SIG-M5 treated with dmso at 0.1 percent for 504 hours (cell line): ENCODE measurements around the gene TNIP1.

Source experiments
- DNase-seq: peaks from one replicate; lab custom pipeline; 2025; ENCODE audit not compliant: unreplicated experiment; lab: John Stamatoyannopoulos, UW

TNIP1 gene, protein sequence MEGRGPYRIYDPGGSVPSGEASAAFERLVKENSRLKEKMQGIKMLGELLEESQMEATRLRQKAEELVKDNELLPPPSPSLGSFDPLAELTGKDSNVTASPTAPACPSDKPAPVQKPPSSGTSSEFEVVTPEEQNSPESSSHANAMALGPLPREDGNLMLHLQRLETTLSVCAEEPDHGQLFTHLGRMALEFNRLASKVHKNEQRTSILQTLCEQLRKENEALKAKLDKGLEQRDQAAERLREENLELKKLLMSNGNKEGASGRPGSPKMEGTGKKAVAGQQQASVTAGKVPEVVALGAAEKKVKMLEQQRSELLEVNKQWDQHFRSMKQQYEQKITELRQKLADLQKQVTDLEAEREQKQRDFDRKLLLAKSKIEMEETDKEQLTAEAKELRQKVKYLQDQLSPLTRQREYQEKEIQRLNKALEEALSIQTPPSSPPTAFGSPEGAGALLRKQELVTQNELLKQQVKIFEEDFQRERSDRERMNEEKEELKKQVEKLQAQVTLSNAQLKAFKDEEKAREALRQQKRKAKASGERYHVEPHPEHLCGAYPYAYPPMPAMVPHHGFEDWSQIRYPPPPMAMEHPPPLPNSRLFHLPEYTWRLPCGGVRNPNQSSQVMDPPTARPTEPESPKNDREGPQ

GRCh38 chr5:151080613-151081430 is at the start of gene TNIP1:
Gene TNIP1 (minus strand): TSS chr5:151081034. CDS start chr5:151065095, 15,939 bp downstream.
- peak; percentile 88 for DNase-seq

DNA sequence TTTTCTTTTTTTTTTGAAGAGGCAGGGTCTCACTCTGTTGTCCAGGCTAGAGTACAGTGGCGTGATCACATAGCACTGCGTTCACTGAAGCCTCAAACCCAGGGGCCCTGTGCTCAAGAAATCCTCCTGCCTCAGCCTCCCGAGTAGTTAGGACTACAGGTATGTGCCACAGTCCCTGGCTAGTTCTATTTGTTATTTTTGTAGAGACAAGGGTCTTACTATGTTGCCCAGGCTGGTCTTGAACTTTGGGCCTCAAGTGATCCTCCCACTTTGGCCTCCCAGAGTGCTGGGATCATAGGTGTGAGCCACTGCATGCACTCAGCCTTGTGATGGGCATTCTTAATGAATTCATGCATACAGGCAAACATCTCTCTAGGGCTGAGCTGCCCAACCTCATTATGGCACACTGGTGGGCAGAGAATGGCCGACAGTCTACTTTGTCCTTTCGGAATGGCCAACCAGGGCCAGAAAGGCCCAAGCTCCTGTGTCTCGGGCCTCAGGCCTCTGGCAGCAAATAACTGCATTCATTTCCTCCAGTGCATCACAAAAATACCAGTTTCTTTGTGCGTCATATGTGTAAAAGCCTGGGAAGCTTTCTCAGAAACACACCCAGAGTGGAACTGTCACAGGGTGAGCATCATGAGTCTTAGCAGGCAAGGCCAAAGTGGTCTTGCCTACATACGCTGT is 49.5 kb upstream of the TNIP1 start:
- no peak for DNase-seq

DNA sequence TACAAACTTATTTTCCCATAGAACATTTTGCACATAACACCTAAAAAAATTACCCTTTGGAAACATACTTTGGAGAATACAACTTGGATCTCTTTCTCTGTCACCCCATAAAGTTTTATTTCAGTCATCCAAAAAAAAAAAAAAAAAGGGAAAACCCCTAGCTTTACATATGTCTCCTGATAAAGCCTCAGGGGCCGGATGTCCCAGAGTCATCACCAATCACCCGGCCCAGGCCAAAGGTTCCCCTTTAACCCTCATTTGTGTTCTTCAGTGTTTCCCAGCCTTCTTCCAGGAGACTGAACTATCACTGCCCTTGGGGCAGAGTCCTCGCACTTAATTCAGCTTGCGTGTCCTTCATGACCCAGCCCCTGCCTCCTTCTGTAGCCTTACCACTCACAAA is 48.0 kb upstream of the TNIP1 start:
- DNase-seq = no peak

- DNase-seq = no peak
Measured at GRCh38 chr5:151127926-151128325, 47.1 kb upstream of the TNIP1 start.

GRCh38 chr5:151126199-151126645 is 45.4 kb upstream of the TNIP1 start:
- DNase-seq = peak; percentile 55

DNA sequence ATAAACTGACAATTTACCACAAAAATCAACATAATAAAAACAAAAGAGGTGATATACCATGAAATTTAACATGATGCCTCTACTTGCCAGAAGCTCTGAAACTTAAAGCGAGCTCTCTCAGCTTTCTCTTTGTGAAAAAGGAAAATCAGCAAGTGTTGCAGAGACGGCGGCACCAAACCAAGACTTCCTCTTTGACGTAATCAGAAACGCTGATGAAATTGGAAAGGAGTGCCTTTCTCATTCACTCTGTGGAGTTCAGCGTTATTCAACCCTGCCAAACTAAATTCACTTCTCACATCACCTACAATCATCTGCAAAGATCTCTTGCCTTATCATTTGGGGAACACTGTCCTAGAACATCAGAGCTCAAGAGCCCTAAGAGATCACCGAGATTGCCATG is 44.6 kb upstream of the TNIP1 start:
- peak; percentile 44 for DNase-seq

DNA sequence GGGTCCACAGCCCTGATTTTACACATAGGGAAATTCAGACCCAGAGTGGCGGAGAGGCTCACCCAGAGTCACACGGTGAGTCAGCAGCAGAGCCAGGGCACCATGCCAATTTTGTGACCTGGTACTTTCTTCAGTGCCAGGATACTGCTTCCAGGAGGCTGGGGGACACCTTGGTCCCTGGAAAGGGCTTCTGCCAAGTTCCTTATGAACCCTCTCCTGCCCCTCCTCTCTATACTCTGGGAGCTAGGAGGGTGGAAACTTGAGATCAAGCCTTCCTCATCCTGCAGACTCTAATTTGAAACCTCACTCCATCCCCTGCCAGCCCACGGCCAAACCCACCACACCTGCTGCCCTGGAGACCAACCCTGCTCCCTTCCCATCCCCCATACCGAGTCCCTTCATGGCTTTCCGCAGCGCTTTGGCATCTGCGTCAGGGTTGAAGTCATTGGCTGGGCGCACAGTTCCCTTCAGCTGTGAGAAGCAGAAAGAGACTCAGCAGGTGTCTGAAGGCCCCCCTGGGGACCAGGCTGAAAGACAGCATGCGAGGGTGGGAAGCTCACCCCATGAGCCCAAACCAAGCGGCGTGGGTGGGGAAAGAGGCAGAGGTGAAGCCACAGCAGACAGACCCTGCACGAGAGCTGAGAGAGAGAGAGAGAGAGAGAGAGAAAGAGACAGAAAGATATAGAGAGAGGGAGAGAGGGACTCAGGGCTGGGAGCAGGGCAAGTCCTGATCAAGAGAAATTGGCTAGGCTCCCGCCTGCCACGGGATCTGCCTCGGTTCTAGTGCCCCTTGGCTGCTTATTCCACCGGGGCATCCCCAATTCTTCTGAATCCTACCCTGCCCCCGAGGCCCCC is 43.3 kb upstream of the TNIP1 start:
- DNase-seq = no peak

GRCh38 chr5:151122828-151123227 is 42.0 kb upstream of the TNIP1 start:
- DNase-seq = no peak

DNA sequence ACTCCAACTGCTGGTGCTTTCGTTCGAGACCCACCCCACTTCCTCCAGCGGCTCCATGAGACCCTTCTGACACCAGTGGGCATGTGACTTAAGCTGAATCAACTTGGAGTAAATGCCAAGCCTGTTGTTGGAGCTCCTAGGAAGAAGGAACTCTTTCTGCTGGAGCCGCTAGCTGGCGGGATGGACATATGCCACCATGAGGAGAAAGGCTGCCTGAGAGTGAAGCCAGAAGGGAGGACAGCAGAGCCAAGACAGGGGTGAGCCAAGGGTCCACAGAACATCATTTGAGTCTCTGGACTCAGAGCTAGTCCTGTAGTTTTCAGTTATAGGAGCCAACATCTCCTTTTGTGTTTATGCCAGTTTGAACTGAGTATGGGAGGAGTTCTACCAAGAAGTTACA is 40.8 kb upstream of the TNIP1 start:
- no peak for DNase-seq

DNA sequence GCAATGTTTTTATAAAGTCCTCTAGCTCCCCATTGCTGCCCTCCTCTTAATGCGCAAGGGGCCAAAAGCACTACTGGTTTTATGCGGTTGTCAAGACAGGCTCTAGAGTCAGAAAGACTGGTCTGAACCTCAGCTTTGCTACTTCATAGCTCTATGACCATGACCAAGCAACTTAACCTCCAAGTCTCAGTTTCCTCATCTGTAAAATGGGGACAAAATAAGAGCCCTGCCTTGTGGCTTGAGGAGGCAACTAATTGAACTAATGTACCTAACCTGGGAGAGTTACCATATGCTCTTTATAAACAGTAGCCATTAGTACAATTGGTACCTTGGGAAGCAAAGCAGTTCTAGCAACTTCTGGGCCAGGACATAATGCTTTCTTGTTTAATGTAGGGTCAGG is 40.3 kb upstream of the TNIP1 start:
- DNase-seq = no peak

DNA sequence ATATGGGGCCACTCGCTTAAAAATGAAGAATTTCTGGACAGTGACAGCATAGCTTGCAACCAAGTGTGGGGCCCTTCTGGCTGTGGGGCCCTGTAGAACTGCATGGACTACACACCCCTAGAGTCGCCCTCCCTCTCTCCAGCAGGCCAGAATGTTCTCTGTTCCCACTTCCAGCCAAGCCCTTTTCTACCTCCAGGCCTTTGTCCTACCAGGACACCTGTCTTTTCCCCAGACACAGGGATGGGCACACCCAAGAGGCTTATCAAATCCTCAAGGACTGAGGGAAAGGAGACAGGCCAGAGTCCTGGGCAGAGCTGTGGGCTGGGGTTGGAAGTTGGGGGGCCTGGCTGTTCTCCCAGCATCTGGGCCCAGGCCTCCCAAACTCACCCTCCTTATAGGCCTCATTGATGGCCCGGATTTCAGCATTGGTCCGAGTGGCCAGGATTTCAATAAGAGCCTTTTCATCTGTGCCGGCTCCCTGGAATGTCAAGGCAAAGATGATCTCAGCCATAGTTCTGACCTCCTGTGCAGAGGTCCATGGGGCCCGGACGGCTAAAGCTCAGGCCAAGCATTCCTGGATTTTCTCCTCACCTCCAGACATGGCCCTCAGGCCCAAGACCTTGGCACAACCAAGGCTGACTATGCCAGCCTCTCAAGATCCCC is 38.2 kb upstream of the TNIP1 start:
- no peak for DNase-seq

DNA sequence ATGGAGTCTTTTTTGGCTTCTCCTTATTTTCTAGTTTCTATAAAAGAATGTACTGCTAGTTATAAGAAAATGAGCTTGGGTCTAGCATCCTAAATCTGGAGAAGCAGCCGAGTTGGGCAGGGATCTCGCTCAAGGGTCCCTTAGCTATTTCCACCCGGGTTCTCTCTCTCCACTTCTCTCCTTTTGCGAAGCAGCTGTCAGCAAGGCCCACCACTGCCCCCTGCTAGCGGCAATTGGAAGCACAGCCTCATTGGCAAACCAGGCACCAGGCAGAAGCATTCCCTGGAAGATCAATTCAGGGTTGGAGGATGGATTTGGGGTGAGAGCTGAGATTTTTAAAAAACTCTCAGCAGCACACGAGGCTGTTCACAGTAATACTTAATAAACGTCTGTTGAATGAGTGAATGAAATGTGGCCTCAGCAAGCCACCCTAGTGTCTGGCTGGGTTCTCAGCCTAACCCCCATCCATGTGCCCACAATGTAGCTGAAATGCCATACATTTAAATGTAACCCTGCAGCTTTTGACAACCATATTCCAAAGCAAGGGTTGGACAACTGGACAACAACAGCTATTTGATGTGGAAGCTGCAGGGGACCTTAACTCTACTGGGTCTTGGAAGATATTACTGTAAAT is 34.6 kb upstream of the TNIP1 start:
- peak; percentile 65 for DNase-seq

- DNase-seq = no peak
Measured at GRCh38 chr5:151113651-151114050, 32.8 kb upstream of the TNIP1 start.

DNA sequence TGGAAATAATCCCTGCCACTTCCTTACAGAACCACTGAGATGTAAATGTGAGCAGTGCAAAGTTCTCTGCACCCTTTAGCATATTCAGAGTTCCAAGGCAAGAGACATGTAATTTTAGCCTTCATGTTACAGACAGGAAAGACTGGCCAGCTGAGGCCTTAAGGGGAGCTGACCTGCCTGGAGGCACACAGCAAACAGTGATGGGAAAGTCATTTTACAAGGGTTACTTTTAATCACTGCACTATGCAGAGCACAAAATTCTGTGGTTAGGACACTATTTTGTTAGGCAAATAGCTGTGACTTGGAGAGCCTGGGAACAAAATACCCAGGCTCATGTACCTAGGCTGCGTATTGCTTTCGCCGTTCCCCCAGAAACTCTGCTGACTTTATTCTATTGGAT is 30.2 kb upstream of the TNIP1 start:
- no peak for DNase-seq

DNA sequence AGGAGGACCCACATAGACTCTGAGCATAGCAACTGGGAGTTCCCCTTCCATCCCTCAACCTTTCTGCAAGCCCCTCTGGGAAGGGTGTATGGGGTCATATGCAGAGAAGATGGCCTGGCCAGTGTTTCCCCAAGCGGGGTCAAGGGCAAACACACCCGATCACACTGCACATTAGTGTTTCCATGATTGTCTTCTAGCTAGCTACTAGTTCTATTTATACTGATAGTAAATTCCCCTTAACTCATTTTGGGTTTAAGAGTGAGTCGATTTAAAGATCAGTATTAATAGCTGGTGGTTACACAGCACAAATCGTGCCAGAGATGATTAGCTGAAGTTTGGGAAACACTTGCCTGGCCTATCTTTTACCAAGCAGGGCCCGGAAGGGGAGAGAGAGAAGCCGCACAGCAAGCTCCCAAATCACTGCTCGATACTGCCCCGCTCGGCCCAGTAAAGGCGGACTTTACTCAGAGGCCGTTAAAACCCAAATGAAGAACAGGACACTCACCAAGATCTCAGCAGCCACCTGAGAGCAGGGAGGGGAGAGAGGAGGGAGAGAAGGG is 29.4 kb upstream of the TNIP1 start:
- DNase-seq = no peak

- no peak for DNase-seq
Measured at GRCh38 chr5:151108566-151108965, 27.7 kb upstream of the TNIP1 start.

DNA sequence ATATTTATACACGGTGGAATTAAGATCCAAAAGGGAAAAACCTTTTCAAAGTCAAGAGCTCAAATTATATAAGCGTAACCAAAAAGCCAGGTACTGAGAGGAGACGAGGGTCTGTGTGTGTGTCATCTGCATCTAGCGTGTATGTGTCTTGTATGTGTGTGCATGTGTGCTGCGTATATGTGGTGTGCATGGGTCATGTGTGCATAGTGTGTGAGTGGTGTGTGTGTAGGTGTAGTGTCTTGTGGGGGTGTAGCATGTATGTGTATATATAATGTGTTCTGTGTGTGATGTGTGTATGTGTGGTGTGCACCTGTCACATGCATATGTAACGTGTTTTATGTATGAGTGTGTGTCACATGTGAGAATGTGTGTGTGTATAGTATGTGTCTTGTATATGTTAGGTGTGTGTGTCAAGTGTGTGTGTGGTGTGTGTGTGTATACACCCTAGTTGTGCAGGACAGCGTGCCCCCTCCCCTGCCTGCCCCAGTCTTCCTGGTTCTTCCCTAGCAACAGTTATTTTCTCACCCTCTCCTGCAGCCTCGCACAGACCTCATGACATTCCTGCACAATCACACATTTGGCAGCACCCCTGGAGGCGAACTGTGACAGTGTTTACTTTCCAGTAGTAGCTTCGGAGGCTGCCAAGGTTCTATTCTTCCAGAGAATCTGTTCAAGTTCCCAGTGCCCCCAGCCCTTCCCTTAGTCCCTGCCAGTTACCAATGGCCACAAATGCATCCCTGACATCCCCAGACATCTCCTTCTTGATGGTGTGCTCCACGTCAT is 27.1 kb upstream of the TNIP1 start:
- DNase-seq = no peak

DNA sequence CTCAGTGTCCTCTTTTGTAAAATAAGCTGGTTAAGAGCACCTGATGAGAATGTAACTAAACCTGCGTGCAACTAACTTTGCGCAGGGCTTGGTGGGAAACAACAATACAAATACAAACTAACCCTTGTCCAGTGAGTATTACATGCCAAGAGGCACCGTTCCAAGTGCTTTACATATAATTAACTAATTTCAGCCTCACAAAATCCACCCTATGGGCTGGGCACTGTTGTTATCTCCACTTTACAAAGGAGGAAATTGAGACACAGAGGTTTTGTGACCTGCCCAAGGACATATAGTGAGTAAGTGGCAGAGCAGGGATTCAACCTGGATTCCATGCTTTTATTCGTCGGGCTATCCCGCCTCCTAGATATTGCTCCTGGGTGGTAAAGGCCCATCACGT is 26.2 kb upstream of the TNIP1 start:
- no peak for DNase-seq
